GM19372 (cell line): ENCODE data around the gene SAMD4A.

Source experiments
- ATAC-seq: cut with Tn5 transposase; IDR thresholded peaks from one replicate; pipeline ENCODE4 v1.9.1; 2021; ENCODE audit warnings: mild to moderate bottlenecking, low read depth, moderate library complexity; ENCODE audit not compliant: unreplicated experiment

The SAMD4A gene

GRCh38 chr14:54812617-54813016, 245.7 kb downstream of the SAMD4A start:
- ATAC-seq = no peak

- no peak for ATAC-seq
Observed at GRCh38 chr14:54813081-54813480, 246.2 kb downstream of the SAMD4A start.

DNA sequence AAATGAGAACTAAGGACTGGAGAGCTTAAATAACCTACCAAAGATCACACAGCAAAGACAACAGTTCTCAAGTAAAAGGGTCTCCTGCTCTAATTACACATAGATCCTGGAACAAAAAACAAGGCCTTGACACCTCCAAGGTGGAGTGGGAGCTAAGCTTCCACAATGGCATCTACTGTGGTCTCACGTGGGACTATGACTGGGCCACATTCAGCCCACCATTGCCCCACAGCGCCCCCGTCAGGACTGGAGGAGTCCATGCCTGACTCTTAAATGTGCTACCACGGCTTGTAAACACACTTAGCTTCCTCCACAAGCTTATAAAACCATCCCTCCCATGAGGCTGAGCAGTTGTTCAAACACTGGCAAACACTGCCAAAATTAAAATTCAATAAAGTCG, 247.1 kb downstream of the SAMD4A start:
- no peak for ATAC-seq

DNA sequence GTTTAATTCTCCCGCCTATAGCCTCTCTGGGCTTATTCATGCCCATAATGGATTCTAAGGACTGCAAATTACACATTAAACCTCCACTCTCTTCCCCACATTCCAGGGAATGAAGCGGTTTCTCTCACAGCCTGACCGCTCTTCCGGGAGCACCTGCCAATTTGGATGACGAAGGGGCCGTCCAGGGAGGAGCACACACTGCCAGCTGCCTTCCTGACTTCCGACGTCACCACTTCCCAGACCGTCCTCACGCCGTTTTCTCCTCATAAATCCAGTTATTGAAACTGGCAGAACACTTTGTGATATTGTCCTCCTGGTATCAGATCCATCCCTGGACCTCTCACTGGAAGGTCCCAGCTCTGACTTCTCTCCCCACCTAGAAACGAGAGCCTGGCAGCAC, 248.1 kb downstream of the SAMD4A start:
- ATAC-seq = no peak

- no peak for ATAC-seq
Observed at GRCh38 chr14:54815515-54815914, 248.6 kb downstream of the SAMD4A start.

DNA sequence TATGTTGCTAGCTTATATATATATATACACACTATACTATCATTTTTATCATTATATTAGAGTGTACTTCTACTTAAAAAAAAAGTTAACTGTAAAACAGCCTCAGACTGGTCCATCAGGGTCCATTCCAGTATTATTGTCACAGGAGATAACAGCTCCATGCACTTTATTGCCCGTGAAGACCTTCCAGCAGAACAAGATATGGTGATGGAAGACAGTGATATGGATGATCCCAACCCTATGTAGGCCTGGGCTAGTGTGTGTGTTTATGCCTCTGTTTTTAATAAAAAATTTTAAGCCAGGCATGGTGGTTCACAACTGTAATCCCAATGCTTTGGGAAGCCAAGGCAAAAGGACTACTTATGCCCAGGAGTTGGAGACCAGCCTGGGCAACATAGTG, 249.5 kb downstream of the SAMD4A start:
- no peak for ATAC-seq

DNA sequence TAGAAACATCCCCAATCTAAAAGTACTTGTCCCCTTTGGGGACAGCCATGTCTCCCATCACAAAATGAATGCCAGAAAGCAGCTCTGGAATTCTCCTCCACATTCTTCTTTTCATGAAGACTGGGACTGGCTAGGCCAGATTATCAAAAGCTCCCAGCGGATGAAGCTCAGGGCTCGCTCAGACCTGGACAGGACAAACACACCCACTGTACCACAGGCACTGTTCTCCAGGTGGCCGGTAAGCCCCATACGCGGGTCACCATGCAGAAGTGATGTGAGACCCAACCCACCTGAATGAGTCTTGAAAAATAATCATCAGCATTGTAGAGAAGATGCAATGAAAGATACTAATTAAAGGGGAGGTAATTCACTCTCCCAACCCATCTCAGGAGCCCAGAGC, 250.6 kb downstream of the SAMD4A start:
- no peak for ATAC-seq

DNA sequence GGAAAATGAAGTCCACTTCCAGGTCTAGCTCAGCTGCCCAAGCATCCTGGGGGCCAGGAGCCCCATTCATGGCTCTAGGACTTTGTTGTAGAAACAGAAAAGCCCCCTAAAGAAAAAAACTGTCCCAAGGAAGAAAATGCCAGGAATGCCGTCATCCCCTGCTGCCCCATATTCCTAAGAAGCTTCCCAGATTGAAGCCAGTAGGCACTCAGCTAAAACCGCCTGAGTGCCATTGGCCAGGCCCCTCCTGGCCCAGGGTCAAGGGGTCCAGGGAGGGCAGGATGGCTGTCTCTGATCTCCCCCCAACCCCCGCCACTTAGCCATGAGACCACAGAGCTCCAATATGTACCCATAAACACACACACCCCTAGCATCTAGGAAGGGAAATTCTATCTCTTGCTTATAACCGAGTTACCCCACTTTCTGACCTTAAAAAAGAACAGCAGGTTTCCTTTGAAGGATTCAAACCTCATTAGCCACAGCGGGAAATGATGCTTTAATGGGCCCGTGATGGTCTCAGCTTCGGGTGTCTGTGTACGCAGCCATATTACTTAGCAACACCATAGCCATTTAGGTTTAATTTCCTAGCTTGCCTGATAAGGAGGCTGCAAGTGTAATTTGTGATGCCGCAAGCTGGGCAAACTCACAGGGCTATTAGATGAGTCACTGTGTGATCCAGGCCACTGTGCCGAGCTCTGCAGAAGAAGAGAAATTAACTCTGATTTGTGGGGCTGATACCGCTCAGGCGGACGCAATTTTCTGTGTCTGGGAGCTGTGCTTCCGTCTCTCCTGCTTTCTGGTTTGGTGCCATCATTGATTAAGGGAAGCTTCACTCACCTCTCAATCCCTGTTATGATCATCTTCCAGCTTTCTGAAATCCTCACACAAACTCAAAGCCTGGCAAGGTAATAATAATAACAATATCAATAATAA, 251.5 kb downstream of the SAMD4A start:
- no peak for ATAC-seq

GRCh38 chr14:54822685-54823084, 255.8 kb downstream of the SAMD4A start:
- no peak for ATAC-seq

- no peak for ATAC-seq
Observed at GRCh38 chr14:54823757-54824549, 257.0 kb downstream of the SAMD4A start.

DNA sequence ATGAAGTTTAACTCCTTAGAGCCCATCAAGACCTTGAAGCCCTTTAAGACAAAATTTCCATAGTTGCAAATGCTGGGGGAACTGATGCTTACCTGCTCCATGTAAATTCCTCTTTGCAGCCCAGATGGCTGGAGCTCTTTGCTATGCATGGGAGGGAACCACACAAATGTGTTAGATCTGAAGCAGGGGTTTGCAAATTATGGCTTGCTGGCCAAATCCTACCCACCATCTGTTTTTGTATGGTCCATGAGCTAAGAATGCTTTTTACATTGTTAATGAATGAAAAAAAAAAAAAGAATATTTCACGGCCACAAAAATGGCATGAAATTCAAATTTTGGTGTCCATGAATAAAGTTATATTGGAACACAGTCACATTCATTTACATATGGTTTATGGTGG, 261.1 kb downstream of the SAMD4A start:
- ATAC-seq = no peak

DNA sequence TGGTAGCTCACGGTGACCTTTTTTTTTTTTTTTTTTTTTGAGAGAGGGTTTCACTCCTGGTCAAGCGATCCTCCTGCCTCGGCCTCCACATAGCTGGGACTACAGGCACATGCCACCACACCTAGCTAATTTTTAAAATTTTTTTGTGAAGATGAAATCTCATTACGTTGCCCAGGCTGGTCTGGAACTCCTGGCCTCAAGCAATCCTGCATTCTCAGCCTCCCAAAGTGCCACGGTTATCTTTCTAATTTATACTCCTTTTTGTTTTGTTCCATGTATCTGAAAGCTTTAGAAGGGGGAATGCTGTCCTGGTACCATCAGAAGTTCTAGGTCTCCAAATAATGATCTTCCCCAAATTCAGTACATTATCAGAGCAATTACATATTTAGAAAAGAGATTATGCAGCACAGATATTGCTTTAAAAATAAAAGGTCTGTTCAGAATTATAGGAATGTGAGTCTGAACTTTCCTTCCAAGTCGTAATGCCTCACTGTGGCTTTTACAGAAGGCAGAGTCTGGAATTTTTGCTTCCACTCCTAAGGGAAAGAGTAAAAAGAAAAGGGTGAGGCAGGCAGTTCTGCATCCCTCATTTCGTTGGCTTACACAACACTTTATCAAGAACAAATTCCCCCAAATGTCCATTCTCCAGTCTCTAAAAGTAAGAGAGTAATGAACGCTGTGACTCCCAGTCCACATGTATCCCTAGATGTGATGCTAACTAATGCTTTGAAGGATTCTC, 262.7 kb downstream of the SAMD4A start:
- no peak for ATAC-seq

DNA sequence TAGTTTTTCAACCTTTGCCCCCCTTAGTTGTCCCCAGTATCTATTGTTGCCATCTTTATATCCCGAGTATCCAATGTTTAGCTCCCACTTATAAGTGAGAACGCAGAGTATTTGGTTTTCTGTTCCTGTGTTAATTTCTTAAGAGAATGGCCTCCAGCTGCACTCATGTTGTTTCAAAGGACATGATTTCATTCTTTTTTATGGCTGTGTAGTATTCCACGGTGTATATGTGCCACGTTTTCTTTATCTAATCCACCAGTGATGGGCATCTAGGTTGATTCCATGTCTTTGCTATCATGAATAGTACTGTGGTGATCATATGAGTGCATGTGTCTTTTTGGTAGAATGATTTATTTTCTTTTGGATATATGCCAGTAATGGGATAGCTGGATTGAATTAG, 263.7 kb downstream of the SAMD4A start:
- ATAC-seq = no peak

- no peak for ATAC-seq
Observed at GRCh38 chr14:54834081-54834480, 267.2 kb downstream of the SAMD4A start.

- no peak for ATAC-seq
Observed at GRCh38 chr14:54834727-54835126, 267.8 kb downstream of the SAMD4A start.

- ATAC-seq = no peak
Observed at GRCh38 chr14:54836231-54836630, 269.3 kb downstream of the SAMD4A start.

DNA sequence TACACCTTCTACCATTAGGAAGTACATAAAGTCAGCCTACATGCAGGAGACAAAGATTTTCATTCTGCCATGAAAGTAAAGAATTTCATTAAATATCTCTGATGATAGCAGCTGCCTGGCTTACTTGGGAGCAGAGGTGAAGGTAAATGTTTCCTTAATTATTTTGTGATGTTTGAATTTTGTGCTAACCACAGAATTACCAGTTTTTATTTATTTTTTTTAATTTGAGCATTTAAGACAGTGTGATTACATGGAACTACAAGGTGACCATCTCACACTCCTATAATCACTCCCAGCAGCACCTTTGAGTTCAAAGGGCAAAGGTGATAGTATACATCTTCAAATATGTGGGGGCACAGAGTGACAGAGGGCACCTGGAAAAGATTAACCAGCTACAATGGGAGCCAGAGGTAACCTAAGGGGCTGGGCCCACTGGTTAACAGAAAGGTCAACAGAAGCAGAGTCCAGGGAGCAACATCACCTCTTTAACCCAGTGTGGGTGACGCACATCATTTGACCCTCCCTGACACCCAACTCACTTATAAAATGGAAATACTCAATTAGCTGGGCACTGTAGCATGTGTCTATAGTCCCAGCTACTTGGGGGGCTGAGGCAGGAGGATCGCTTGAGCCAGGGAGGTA, 270.7 kb downstream of the SAMD4A start:
- ATAC-seq = no peak

DNA sequence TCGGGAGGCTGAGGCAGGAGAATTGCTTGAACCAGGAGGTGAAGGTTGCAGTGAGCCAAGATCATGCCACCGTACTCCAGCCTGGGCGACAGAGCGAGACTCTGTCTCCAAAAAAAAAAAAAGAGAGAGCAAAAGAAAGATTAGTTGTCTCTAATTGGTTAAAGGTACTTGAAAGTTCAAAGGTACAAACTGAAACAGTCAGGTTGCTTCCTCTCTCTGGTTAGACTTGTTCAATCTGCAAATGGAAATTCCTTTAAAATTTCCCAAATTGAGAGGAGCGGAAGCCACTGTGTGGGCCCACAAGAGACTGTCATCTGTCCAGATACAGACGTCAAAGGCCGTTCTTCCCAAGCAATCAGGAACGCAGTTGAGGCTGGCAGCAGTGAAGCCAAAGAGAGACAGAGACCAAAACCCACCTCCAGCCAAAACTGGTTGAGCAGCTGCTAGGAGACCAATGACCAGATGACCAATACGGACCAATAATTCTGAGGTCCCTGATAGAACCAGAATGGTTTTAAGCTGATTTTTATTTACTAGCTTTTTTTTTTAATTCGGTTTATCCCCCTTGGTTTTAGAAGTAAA, 272.1 kb downstream of the SAMD4A start:
- ATAC-seq = no peak

DNA sequence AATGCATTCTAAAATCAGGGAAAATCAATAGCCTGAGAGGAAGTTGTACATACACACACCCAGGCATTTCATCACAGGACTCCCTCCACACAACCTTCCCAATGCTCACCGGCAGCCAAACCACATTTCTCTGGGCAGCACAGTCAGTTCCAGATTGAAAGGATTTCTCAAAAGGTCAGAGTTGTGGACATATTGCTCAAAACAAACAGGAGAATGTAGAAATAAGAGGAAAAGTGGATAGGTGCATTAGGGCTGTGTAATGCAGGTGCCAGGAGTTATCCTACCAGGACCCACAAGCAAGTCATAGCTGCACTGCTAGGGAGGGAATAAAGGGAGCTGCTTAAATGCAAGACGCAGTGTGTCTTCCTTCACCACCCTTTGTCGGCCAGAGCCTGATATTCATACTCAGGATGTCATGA, 272.8 kb downstream of the SAMD4A start:
- ATAC-seq = no peak

- ATAC-seq = no peak
Observed at GRCh38 chr14:54840336-54840735, 273.4 kb downstream of the SAMD4A start.
